ENCODE results near the gene ASPN.

Gene ASPN

GRCh38 chr9:92525306-92525705 lies 43.0 kb upstream of the ASPN start:
- ChIA-PET CTCF (no interaction called here), POLR2A (interaction anchor here (0.6 kb wide), 1 partner anchor 156 kb away, joined by 3 read pairs; no protein-coding TSS in a partner anchor)
- no peak overlapping the region for H3K4me3 ChIP-seq (ENCODE audit: low read depth, low read length)
- no peak for DNase-seq (ENCODE audit: low read depth, low spot score)
- TF ChIP-seq CTCF (IDR thresholded peaks at IDR 0.05; ENCODE audit: insufficient read depth, low read length, missing control alignments), result no peak

GRCh38 chr9:92524881-92525280 lies 42.6 kb upstream of the ASPN start:
- no peak overlapping the region for H3K4me3 ChIP-seq (ENCODE audit: low read depth, low read length)
- no peak for TF ChIP-seq CTCF (IDR thresholded peaks at IDR 0.05; ENCODE audit: insufficient read depth, low read length, missing control alignments)
- ChIA-PET CTCF (no interaction called here), POLR2A (no interaction called here)
- no peak for DNase-seq (ENCODE audit: low read depth, low spot score)

- TF ChIP-seq CTCF (IDR thresholded peaks at IDR 0.05; ENCODE audit: insufficient read depth, low read length, missing control alignments), result no peak
- no peak for DNase-seq (ENCODE audit: low read depth, low spot score)
- CTCF ChIA-PET, result interaction anchor here (1.4 kb wide), 1 partner anchor 11 kb away, joined by 3 read pairs; no protein-coding TSS in a partner anchor
- POLR2A ChIA-PET, result no interaction called here
- H3K4me3 ChIP-seq (ENCODE audit: low read depth, low read length), result no peak overlapping the region
Measured at GRCh38 chr9:92522983-92523970, 41.0 kb upstream of the ASPN start.

- POLR2A ChIA-PET, result no interaction called here
- H3K4me3 ChIP-seq (ENCODE audit: low read depth, low read length), result no peak overlapping the region
- TF ChIP-seq CTCF (IDR thresholded peaks at IDR 0.05; ENCODE audit: insufficient read depth, low read length, missing control alignments), result no peak
- no peak for DNase-seq (ENCODE audit: low read depth, low spot score)
- CTCF ChIA-PET, result no interaction called here
Measured at GRCh38 chr9:92520837-92521236, 38.5 kb upstream of the ASPN start.

- H3K4me3 ChIP-seq (ENCODE audit: low read depth, low read length), result no peak overlapping the region
- ChIA-PET POLR2A (interaction anchor here (1.1 kb wide), 1 partner anchor 10 kb away, joined by 3 read pairs; no protein-coding TSS in a partner anchor), CTCF (interaction anchor here (0.6 to 2.2 kb wide), 4 partner anchors 10 to 383 kb away, joined by 3 to 5 read pairs (median 3); no protein-coding TSS in a partner anchor)
- no peak for DNase-seq (ENCODE audit: low read depth, low spot score)
- TF ChIP-seq CTCF (IDR thresholded peaks at IDR 0.05; ENCODE audit: insufficient read depth, low read length, missing control alignments), result no peak
Measured at GRCh38 chr9:92518199-92518598, 35.9 kb upstream of the ASPN start.

GRCh38 chr9:92517046-92517445 lies 34.7 kb upstream of the ASPN start:
- ChIA-PET CTCF (interaction anchor here (0.8 to 0.9 kb wide), 2 partner anchors 117 to 377 kb away, joined by 3 read pairs; no protein-coding TSS in a partner anchor), POLR2A (interaction anchor here (1.1 kb wide), 1 partner anchor 9 kb away, joined by 3 read pairs; no protein-coding TSS in a partner anchor)
- H3K4me3 ChIP-seq (ENCODE audit: low read depth, low read length), result no peak overlapping the region
- TF ChIP-seq CTCF (IDR thresholded peaks at IDR 0.05; ENCODE audit: insufficient read depth, low read length, missing control alignments), result no peak
- no peak for DNase-seq (ENCODE audit: low read depth, low spot score)
